DMS 273 (cell line): ENCODE results near the gene ICAM2.
A peak's percentile ranks its signal among the peaks of the same experiment; 100 is the strongest.

Source experiments
- DNase-seq: peaks from one replicate; lab custom pipeline; 2025; ENCODE audit not compliant: unreplicated experiment; lab: John Stamatoyannopoulos, UW

Gene ICAM2

GRCh38 chr17:63975541-63976092 is 44.8 kb downstream of the ICAM2 start:
- no peak for DNase-seq

GRCh38 chr17:63974594-63975192 is 45.7 kb downstream of the ICAM2 start:
- no peak for DNase-seq

GRCh38 chr17:63973930-63974593 is 46.4 kb downstream of the ICAM2 start:
- DNase-seq = peak; percentile 32

DNA sequence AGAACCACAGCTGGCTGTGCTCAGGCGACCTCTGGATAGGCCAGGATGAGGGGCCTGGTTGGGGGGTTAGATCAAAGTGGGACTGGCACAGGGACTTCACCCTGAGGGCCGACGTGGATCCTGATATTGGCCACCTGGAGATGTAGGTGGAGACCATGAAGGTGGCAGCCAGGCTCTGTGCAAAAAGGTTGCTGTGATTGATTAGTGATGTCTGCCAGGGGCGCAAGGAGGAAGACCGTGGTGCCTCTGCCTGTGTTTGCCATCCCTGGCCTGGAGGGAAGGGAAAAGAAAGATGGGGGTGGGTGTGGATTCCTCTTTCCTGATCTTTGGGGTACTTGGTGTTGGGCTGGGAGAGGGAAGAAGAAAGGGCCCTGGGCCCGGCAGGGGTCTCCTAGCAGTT is 47.2 kb downstream of the ICAM2 start:
- no peak for DNase-seq

- no peak for DNase-seq
Observed at GRCh38 chr17:63972796-63973195, 47.6 kb downstream of the ICAM2 start, which contains the start of gene SCN4A. Gene SCN4A (minus strand): TSS chr17:63972918. CDS start chr17:63972841, 77 bp downstream.

DNA sequence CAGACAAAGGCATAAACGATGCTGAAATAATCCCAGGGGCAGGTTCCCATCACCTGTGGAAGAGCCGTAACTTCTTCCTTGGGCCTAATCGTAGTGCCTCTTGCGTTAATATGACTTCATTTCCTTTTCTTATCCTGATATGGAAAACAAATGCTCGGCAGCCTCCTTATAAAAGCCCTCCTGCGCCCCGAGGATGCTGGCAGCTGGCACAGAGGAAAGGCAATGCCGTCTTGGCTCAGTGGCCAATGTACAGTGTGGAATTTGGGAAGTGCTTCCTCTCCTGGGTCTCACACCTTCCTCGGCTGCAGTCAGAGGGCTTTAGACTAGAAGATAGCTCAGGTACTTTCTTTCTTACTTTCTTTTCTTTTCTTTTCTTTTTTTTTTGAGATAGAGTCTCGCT is 51.2 kb downstream of the ICAM2 start:
- no peak for DNase-seq

- DNase-seq = no peak
Observed at GRCh38 chr17:63967953-63968352, 52.5 kb downstream of the ICAM2 start.

- no peak for DNase-seq
Observed at GRCh38 chr17:63966646-63967264, 53.7 kb downstream of the ICAM2 start.

- DNase-seq = no peak
Observed at GRCh38 chr17:63963123-63963522, 57.3 kb downstream of the ICAM2 start.

GRCh38 chr17:63962298-63962744 is 58.1 kb downstream of the ICAM2 start:
- DNase-seq = no peak

GRCh38 chr17:63961355-63962212 is 58.8 kb downstream of the ICAM2 start:
- DNase-seq = peak; percentile 42

DNA sequence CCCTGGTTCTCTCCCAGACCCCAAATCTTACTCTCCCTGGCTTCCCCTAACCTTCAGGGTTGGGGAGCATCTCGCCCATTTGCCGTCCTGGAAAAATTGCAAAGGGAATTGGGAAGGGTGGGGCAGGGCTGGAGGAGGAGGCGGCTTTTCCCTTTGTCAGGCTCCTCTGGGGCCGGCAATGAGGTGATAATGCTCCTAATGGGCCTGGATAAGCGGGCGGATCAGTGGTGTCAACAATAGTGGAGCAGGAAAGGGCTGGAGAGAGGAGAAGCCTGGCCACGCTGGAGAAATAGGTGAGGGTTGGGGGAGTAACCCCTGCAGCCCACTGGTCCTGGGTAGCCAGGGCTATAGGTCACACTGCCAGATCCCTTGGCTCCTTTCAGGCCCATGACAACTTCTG is 60.0 kb downstream of the ICAM2 start:
- DNase-seq = no peak

- DNase-seq = peak; percentile 28
Observed at GRCh38 chr17:63960006-63960405, 60.4 kb downstream of the ICAM2 start.

- DNase-seq = no peak
Observed at GRCh38 chr17:63956296-63956920, 64.0 kb downstream of the ICAM2 start.

DNA sequence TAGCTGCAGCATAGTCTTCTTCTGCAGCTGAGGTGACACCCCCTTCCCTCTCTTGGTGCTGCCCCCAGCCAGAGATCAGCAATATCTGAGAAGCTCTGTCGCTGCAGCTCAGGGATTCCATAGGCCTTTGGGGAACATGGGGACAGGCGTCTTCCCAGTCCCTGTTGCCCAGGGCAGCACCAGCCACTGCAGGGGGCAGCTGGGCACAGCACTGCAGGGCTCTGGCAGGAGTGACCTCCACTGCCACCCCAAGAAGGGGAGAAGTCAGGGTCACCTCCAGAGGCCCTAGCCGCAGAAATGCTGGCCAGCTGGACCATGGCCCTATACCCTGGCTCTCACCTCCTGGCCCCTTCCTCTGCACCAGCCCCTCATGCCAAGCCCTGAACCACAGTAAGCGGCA is 64.6 kb downstream of the ICAM2 start:
- DNase-seq = no peak

DNA sequence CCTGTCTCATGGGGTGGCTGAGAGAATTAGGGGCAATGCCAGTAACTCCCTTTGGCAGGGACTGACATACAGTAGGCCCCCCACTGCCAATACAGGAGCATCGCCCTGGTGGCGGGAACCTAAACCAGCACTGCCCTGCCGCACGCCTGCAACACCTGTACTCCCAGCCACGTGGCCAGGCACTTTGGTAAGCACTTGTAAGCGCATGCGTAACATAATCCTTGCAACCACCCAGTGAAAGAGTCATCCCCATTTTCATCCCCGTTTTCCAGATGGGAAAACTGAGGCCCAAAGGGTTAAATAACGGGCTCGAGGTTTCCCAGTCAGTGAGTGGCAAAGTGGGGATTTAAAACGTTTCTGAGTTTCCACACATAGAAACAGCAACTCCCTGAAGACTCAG is 65.2 kb downstream of the ICAM2 start:
- no peak for DNase-seq

DNA sequence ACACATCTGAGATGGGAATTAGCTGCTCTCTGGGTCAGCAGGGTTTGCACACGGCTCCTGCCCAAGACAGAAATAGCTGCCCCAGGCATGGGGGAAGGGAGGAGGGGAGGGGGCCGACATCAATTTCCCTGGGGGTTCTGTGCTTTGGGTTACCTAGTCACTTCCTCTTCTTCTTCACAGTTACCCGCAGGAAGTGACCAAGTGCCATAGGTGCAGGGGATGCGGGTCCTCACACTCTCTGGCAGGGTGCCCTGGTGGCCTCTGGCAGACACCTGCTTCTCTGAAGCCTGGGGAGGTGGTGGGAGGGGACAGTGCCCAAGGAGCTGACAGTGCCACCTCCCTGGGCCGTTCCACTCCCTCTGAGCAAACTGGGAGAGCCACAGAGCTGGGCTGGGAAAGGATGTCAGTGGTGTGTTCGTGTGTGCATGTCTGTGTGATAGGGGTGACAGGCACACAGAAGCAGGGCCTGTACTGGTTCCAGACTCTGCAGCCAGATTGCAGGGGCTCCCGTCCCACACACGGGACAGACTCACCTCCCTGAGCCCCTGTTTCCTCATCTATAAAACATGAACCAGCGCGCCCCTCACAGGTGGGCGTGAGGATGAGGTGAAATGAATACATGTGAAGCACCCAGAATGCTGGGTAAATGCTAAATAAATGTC is 65.9 kb downstream of the ICAM2 start:
- peak; percentile 24 for DNase-seq
